ENCODE measurements around the gene MTARC1. TPM values are rescaled to one million over a fixed set of nuclear protein-coding genes. Genes with fewer than 3 reads are reported as not detected.

The MTARC1 gene
- total and polyA plus RNA-seq, 7 donors, result 5.3 to 31.4 (median 11.2) TPM

DNA sequence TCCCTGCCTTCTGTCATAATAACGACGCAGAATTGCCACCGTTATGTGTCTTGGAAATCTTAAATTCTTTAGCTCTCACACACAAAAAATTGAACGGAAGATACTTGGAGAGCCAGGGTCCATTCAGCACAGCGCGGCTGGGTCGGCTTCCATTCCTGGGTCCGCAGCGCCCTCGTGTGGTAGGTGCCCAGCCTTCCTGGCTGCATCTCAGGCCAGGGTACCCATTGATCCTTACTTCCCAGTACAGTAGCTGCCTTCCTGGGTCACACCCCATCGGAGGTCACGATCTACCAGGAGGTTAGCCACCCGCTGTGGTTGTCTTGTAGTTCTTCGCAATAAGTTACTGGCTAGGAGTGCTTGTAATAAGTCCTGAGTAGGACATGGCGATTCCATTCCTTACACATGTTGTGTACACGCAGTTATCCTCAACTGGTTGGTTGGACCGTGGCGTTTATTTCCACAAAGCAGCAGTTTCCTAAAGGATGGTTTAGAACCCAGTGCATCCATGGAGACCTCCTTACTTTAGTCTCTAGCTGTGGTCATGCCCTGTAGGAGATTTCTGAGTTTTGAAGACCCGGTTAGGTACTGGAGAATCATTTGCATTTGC lies 9.9 kb upstream of the MTARC1 start:
- no peaks in the 10 kb centered on the region for H3K27me3 ChIP-seq
- no peaks in the 10 kb centered on the region for H3K9me3 ChIP-seq
- intact Hi-C loops (cut with DNase I), result no loop called here
- H3K4me3 ChIP-seq, result no peak overlapping the region
- no peak overlapping the region for H3K27ac ChIP-seq
- peaks cover 0 to 21% (median 0%) of the 10 kb centered on the region in 4 donors for H3K36me3 ChIP-seq
- WGBS, 2 donors, result 29 to 30% methylated on average over 19 of the region's 19 CpGs
- DNase-seq, result peak; percentile 87
- TF ChIP-seq POLR2A (IDR thresholded peaks at IDR 0.05) (no peak), POLR2AphosphoS5 (IDR thresholded peaks at IDR 0.05) (no peak), EP300 (IDR thresholded peaks at IDR 0.05) (no peak)
- TF ChIP-seq, protein P1, sequence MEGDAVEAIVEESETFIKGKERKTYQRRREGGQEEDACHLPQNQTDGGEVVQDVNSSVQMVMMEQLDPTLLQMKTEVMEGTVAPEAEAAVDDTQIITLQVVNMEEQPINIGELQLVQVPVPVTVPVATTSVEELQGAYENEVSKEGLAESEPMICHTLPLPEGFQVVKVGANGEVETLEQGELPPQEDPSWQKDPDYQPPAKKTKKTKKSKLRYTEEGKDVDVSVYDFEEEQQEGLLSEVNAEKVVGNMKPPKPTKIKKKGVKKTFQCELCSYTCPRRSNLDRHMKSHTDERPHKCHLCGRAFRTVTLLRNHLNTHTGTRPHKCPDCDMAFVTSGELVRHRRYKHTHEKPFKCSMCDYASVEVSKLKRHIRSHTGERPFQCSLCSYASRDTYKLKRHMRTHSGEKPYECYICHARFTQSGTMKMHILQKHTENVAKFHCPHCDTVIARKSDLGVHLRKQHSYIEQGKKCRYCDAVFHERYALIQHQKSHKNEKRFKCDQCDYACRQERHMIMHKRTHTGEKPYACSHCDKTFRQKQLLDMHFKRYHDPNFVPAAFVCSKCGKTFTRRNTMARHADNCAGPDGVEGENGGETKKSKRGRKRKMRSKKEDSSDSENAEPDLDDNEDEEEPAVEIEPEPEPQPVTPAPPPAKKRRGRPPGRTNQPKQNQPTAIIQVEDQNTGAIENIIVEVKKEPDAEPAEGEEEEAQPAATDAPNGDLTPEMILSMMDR (IDR thresholded peaks at IDR 0.05), result peak; percentile 60 to 94 (median 72)
- H3K4me1 ChIP-seq, result peaks cover 0 to 6% (median 0%) of the 10 kb centered on the region in 4 donors

DNA sequence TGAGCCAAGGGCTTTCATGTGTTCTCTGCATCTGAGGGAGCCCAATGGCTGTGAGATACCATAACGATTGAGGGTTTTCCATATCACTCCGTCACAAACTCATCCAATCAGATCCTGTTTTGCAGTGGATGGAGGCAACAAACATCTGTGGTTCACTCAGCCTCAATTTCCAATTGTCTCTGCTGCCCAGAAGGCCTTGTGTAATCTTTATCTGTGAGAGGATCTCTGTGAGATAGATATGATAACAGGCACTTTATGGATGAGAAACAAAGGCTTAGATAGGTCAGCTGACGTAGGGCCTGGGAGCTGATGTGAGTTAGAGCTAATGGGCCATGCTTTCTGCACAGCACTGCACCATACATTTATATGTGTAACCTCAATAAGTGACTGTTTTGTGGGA lies 3.3 kb upstream of the MTARC1 start:
- WGBS, 2 donors, result 92 to 96% methylated on average over 3 of the region's 3 CpGs
- Histone ChIP-seq H3K4me3 (no peak overlapping the region), H3K4me1 (peaks cover 0 to 26% (median 22%) of the 10 kb centered on the region in 4 donors), H3K9me3 (no peaks in the 10 kb centered on the region), H3K36me3 (peaks cover 0 to 25% (median 0%) of the 10 kb centered on the region in 4 donors), H3K27me3 (no peaks in the 10 kb centered on the region), H3K27ac (no peak overlapping the region)
- TF ChIP-seq POLR2AphosphoS5 (IDR thresholded peaks at IDR 0.05), result no peak
- TF ChIP-seq POLR2A (IDR thresholded peaks at IDR 0.05), result no peak
- TF ChIP-seq, protein P1 (IDR thresholded peaks at IDR 0.05), result no peak
- TF ChIP-seq EP300 (IDR thresholded peaks at IDR 0.05), result no peak
- intact Hi-C loops (cut with DNase I), result no loop called here
- DNase-seq, result no peak

GRCh38 chr1:220784751-220785150 lies 2.0 kb upstream of the MTARC1 start:
- no peaks in the 10 kb centered on the region for H3K27me3 ChIP-seq

GRCh38 chr1:220785166-220786056 lies 1.3 kb upstream of the MTARC1 start:
- H3K9me3 ChIP-seq, result no peaks in the 10 kb centered on the region
- intact Hi-C loops (cut with DNase I), result no loop called here
- WGBS, 2 donors, result 70 to 90% methylated on average over 11 of the region's 11 CpGs
- TF ChIP-seq POLR2AphosphoS5 (IDR thresholded peaks at IDR 0.05), result no peak
- TF ChIP-seq, protein P1 (IDR thresholded peaks at IDR 0.05), result no peak
- no peak for TF ChIP-seq EP300 (IDR thresholded peaks at IDR 0.05)
- no peak for TF ChIP-seq POLR2A (IDR thresholded peaks at IDR 0.05)
- no peak overlapping the region for H3K4me3 ChIP-seq
- peaks cover 0 to 26% (median 22%) of the 10 kb centered on the region in 4 donors for H3K4me1 ChIP-seq
- peak; percentile 32 for DNase-seq
- peaks cover 0 to 11% (median 0%) of the 10 kb centered on the region in 4 donors for H3K36me3 ChIP-seq
- H3K27me3 ChIP-seq, result no peaks in the 10 kb centered on the region
- peak overlapping the region in 3 of 4 donors; percentile 78 to 83 (median 82) for H3K27ac ChIP-seq

More at GRCh38 chr1:220784751-220785150, 2.0 kb upstream of the MTARC1 start:
- Histone ChIP-seq H3K27ac (no peak overlapping the region), H3K36me3 (peaks cover 0 to 18% (median 0%) of the 10 kb centered on the region in 4 donors), H3K4me1 (peaks cover 0 to 26% (median 22%) of the 10 kb centered on the region in 4 donors), H3K4me3 (no peak overlapping the region), H3K9me3 (no peaks in the 10 kb centered on the region)
- 91 to 94% methylated on average over 4 of the region's 4 CpGs for WGBS, 2 donors
- TF ChIP-seq EP300 (IDR thresholded peaks at IDR 0.05) (no peak), POLR2A (IDR thresholded peaks at IDR 0.05) (no peak), POLR2AphosphoS5 (IDR thresholded peaks at IDR 0.05) (no peak)
- TF ChIP-seq, protein P1 (IDR thresholded peaks at IDR 0.05), result no peak
- DNase-seq, result peak; percentile 42
- intact Hi-C loops (cut with DNase I), result no loop called here
